Germinal center (tissue), 1 donor: ENCODE data around the gene IL5RA.
A peak's percentile ranks its signal among the peaks of the same experiment; 100 is the strongest.

ENCODE experiments used
- DNase-seq: peaks from one replicate; pipeline ENCODE4 v3.0.0; 2012; ENCODE audit warnings: mixed read lengths, low spot score

Gene IL5RA, protein sequence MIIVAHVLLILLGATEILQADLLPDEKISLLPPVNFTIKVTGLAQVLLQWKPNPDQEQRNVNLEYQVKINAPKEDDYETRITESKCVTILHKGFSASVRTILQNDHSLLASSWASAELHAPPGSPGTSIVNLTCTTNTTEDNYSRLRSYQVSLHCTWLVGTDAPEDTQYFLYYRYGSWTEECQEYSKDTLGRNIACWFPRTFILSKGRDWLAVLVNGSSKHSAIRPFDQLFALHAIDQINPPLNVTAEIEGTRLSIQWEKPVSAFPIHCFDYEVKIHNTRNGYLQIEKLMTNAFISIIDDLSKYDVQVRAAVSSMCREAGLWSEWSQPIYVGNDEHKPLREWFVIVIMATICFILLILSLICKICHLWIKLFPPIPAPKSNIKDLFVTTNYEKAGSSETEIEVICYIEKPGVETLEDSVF

DNA sequence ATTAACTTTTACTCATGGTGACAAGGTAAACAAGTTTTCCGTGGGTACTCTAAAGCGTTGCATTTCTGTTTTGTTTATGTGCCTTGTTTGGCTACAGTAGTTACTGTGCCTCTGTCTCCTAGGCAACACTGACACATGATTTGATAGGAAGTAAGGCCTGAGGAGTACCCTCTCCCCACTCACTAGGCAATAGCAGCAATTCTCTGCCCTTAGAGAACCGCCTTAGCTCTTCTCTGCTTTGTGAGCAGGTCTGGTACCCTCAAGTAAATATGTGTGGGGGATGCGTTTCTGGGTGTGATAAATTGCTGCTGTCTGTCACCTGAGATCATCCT lies at the start of gene IL5RA:
Gene IL5RA, minus strand, starts transcription at position 76 of the 332 bp plus-strand sequence. CDS start 5,390 bp downstream, outside the sequence.
- no peak for DNase-seq

GRCh38 chr3:3157484-3157883 lies 47.3 kb upstream of the IL5RA start:
- DNase-seq: no peak

DNA sequence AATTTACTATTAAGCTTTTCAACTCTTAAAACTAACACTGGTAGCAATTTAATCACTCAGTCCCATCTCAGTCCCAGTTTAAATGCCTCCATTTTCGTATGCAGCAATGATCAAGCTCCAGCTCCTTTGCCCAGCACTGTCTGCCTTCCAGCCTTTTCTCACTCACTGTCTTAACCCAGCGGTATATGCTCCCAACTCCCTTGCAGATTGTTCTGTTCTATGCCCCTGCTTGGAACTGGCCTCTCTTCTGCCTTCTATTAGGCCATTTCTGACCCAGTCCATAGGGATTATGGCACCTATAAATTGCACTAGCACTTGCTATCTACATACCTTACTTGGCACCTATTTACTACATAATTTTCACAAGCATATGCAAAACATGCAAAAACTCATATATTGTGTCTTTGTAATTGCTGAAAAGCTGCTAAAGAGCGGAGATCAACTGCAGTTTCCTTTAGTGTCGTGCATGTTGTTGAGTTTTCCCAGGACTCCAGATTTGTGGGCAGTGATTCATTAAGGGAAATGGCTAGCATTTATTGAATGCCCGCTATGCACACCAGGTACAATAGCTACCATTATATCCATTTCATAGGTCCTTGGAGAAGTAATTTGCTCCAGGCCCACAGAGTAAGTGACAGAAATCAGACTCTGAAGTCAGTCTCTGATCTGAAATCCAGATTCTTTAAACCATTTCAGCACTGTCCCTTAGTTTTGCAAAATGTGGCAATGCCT lies 44.9 kb upstream of the IL5RA start:
- DNase-seq: no peak

- DNase-seq: no peak
These were observed 41.3 kb upstream of the IL5RA start for GRCh38 chr3:3151513-3151912.

DNA sequence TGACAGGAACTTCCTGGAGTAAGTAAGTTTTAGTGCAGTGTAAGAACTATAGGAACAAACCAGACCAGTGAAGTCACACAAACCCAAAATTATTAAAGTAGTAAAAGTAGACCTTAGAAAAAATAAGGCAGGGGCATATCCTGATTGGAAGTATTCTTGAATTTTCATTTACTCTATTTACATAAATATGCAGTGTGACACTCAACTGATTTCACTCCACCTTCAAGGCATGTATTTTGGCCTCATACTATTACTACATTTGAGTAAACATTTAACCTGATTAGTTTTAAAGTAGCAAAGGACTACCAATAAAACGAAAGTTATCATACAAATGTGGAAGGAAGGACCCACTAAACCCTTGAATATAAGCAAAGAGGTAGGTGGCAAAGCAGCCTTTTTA lies 39.4 kb upstream of the IL5RA start:
- no peak for DNase-seq

- no peak for DNase-seq
These were observed 35.7 kb upstream of the IL5RA start for GRCh38 chr3:3145831-3146230.

DNA sequence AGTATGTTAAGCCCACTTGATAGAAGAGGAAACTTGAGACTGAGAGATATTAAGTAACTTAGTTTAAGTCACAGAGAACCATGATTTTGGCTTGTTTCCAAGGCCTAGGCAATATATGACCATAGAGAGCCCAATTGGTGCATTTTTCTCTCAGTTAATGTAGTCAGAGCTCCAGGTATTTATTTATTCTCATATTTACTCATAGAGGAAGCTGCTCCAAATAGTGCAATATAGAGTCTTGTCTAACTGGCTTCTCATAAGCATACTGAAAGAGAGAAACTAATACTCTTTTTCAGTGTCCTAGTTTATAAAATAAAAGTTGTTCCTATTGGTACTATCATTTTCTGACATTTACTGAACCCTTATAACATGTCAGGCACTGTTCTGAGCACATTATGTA lies 31.8 kb upstream of the IL5RA start:
- DNase-seq: no peak

GRCh38 chr3:3137526-3137925 lies 27.4 kb upstream of the IL5RA start:
- no peak for DNase-seq

DNA sequence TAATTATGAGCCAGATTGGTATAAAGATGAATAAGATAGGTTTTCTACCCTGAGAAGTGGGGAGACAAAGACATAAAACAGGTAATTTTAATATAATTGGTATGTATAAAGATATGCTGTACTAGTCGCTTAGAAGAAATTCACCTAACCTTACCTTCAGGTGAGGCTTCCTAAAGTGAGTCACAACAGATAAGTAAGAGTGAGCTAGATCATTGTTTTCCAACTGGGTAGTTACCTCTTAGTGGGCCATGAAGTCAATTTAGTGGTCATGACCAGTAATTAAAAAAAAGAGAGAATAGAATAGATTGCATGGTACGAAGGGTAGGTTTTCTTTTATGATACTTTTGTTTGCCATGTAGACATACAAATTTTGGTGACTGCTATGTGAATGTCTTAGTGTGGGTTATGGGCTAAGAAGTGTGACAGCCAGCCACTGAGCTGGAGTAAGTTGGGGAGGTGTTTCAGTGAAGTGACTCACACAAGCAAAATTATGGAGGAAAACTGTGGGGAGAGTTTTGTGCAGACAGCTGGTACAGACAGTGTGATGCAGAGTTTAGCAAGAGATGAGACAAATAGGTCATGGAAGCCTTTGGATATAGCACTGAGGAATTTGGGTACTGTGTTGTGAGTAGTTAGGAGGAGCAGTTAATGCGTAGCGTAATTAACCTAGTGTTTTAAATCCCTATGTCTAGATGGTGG lies 24.7 kb upstream of the IL5RA start:
- no peak for DNase-seq

GRCh38 chr3:3133500-3133899 lies 23.3 kb upstream of the IL5RA start:
- no peak for DNase-seq

- no peak for DNase-seq
These were observed 19.4 kb upstream of the IL5RA start for GRCh38 chr3:3129579-3129978.

GRCh38 chr3:3127432-3128010 lies 17.3 kb upstream of the IL5RA start:
- DNase-seq: no peak

- peak; percentile 95 for DNase-seq
These were observed 16.6 kb upstream of the IL5RA start, which contains the start of gene TRNT1 for GRCh38 chr3:3126477-3127431. Gene TRNT1, plus strand, starts transcription at chr3:3126940. Its CDS starts 2,101 bp downstream, at chr3:3129041.

DNA sequence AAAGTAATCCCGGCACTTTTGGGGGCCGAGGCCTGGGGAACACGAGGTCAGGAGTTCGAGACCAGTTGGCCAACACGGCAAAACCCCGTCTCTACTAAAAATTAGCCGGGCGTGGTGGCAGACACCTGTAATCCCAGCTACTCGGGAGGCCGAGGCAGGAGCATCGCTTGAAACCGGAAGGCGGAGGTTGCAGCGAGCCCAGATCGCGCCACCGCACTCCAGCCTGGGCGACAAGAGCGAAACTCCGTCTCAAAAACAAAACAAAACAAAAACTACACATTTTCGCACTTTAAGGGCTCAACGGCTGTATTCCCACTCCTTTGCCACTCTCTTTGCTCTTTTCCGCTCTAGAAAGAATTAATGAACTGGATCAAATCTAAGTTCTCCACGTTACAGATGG lies 15.8 kb upstream of the IL5RA start:
- DNase-seq: no peak

DNA sequence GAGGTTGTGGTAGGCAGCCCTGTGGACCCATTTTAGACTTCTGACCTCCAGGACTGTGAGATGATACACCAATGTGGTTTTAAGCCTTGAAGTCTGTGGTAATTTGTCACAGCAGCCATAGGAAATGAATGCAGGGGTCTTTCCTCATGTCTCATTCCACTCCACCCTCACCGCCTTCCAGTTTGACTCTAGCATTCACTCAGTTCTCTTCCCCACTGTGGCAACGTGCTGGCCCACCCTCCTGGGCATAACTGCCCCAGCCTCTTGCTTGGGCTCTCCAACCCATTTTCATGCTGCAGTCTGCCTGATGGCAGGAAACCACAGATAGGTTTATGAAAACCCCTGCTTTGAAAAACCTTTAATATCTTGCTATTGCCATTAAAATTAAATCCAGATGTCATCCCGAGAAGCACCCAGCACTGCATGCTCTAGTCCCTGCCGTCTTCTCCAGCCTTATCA lies 9.2 kb upstream of the IL5RA start:
- no peak for DNase-seq

GRCh38 chr3:3117651-3118050 lies 7.5 kb upstream of the IL5RA start:
- no peak for DNase-seq

GRCh38 chr3:3113042-3113709 lies 3.0 kb upstream of the IL5RA start:
- DNase-seq: no peak

DNA sequence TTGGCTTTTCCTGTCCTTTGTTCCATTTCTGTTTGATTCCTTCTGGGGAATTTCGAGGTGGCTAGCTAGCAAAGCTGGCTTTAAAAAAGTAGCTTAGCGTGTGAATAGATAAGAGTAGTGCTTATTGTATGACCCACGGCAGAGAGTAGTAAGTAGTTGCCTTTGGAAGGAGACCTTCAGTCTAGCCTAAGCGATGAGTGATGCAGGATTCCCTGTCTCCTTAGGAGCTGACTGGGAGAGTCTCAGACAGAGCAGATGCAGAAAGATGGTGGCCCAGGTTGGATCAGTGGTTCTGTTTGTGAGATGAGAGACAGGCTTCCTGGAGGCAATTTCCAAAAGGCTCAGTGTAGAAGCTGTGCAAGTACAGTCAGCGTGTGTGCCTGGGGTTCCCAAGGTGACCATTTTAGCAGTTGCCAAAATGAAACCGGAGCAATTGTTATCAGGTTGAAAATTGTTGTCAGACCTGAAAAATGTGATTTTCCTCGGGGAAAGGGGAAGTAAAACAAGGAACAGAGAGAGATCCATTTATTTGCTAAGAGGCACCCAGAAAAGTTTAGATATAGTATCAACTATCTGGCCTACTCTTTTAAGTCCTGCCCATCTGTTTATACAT lies 681 bp upstream of the IL5RA start:
- no peak for DNase-seq

DNA sequence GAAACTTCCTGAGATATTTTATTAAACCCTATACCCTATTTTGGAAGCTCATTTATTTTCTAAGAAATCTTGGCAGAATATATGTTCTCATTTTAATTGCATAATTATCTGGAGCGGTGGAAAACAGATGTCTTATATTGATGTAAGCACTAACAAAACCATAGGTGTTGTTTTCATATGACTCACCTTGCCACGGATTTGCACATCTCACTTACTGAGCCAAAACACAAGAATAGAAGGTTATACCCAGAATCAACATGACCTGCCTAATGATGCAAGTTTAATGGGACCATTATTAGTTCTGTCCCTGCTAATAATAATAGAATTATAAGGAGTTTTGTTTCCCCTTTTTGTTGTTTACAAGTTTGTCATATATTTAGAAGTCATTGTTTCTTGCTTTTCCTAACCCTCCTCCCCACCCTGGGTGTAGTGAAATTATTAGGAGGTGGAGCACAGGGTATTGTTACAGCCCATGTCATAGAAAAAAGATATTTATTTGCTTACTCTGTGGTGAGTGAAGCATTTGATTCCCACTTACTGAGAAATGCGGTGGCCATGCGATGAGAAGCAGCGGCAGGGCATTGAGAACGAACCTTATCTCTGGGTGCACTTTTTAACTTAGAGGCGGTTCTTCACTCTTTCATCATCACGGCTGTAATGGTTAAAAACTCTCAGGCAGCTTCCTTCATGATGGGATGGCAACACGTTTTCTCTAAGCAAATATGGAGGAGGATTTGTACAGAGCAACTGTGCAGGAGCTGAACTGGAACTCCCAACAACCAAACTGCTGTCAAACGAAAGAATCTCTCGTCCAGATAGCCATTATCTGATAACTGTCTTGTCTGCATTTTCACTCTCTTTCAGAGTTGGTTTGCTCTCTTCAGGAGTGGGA lies 521 bp downstream of the IL5RA start:
- no peak for DNase-seq
